ACC112 (cell line): Measurements from ENCODE around the gene LTBP2.

Experiments
- H2AFZ ChIP-seq: fragments of 200-600 bp; sonication (generic); one replicate; pipeline ENCODE4 v1.6.0; 2017; ENCODE audit warnings: antibody characterized with exemption, low read length; ENCODE audit not compliant: unreplicated experiment
- H3K27ac ChIP-seq: fragments of 200-600 bp; sonication (generic); 2 replicates; pipeline ENCODE4 v1.5.1; 2014; ENCODE audit warnings: low read depth, mild to moderate bottlenecking, antibody characterized with exemption, low read length, moderate library complexity
- H3K27me3 ChIP-seq: fragments of 200-600 bp; sonication (generic); 2 replicates; pipeline ENCODE4 v1.6.1; 2014; ENCODE audit warnings: mild to moderate bottlenecking, antibody characterized with exemption, low read length, moderate library complexity, mixed read lengths; ENCODE audit not compliant: insufficient read depth
- H3K36me3 ChIP-seq: fragments of 200-600 bp; sonication (generic); 2 replicates; pipeline ENCODE4 v1.6.1; 2016; ENCODE audit warnings: mild to moderate bottlenecking, antibody characterized with exemption, low read length, moderate library complexity, mixed read lengths; ENCODE audit not compliant: insufficient read depth
- H3K4me1 ChIP-seq: fragments of 200-600 bp; sonication (generic); one replicate; pipeline ENCODE4 v1.6.1; 2016; ENCODE audit warnings: low read length, mixed read lengths; ENCODE audit not compliant: insufficient read depth, unreplicated experiment, control insufficient read depth
- H3K4me3 ChIP-seq: fragments of 200-600 bp; sonication (generic); 2 replicates; pipeline ENCODE4 v1.5.1; 2014; ENCODE audit warnings: mild to moderate bottlenecking, low read depth, low read length
- H3K79me2 ChIP-seq: fragments of 200-600 bp; sonication (generic); one replicate; pipeline ENCODE4 v1.6.0; 2016; ENCODE audit warnings: low read length; ENCODE audit not compliant: control insufficient read depth, unreplicated experiment, insufficient read depth

LTBP2 gene

DNA sequence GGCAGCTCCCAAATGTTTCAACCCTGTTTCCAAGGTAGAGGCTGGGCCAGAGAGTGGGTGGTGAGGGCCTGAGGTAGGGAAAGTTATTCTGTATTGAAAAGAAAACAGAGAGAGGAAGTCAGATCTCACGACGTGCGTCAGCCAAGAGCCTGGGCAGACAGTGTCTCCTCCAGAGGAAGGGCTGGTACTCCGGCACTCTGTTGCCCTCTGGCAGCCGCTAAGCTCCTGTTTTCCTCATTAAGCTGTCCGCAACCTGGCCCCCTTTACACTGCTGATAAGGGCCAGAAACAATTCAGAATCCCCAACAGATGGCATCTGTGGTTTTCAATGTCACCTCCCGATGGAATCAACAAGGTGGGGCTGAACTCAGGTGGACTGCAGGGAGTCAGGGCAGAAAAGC, 26.0 kb upstream of the LTBP2 start:
- Histone ChIP-seq H3K27me3 (no peaks in the 10 kb centered on the region), H3K36me3 (no peaks in the 10 kb centered on the region), H3K4me3 (no peak overlapping the region), H3K79me2 (no peaks in the 10 kb centered on the region), H2AFZ (no peak overlapping the region), H3K4me1 (peaks cover 7% of the 10 kb centered on the region), H3K27ac (no peak overlapping the region)

DNA sequence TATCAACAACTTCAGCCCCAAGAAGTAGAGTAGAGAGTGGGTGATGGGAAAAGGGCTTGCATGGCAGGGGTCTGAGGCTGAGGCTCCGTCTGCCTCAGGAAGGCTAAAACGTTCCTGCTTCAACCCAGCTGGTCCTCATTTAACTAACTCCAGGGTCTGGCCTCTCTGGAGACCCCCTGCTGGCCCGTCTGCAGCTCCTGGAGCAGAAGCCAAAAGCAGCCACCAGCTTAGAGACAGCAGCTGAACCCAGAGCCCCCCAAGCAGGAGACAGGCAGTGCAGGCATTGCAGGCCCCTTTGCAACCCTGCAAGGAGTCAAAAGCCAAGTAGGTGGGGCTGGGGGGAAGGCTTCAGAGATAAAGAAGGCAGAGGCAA, 25.1 kb upstream of the LTBP2 start:
- H3K27ac ChIP-seq = no peak overlapping the region
- no peak overlapping the region for H3K4me3 ChIP-seq
- H2AFZ ChIP-seq = no peak overlapping the region
- H3K4me1 ChIP-seq = peaks cover 7% of the 10 kb centered on the region
- no peaks in the 10 kb centered on the region for H3K36me3 ChIP-seq
- no peaks in the 10 kb centered on the region for H3K79me2 ChIP-seq
- H3K27me3 ChIP-seq = no peaks in the 10 kb centered on the region

DNA sequence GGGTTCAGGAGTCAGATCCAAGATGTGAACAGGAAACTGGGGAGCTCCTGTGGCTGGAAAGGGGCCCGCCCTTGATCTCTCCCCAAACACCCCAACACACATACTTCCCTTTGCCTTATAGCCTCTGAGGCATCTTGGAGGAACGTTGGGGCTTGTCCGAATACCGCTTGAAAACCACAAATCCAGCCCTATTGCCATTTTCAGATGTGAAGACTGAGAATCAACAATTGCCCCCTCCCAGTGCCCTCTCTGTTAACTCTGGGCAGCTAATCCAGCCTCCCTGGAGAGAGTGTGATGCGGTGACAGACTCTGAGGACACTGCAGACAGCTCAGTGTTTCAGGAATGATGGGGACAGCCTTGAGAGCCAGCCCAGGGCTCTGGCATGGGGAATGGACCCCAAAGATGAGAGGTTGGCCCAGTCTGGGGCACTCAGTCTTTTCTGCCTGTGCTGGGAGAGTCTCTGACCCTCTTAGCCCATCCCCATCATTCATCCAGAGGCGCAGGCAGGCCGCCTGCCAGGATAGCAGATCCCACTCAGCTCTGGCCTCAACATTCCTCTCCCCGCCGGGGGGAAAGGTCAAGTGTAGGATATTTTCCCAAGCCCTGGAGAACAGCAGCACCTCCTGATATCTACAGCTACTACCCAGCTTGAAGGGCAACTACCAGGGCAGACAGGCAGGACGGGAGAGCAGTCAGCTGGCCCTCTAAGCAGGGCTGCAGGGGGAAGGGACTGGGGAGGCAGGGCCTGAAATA, 24.6 kb upstream of the LTBP2 start:
- Histone ChIP-seq H3K79me2 (no peaks in the 10 kb centered on the region), H2AFZ (no peak overlapping the region), H3K4me1 (peaks cover 7% of the 10 kb centered on the region), H3K36me3 (no peaks in the 10 kb centered on the region), H3K27ac (no peak overlapping the region), H3K4me3 (no peak overlapping the region), H3K27me3 (no peaks in the 10 kb centered on the region)

DNA sequence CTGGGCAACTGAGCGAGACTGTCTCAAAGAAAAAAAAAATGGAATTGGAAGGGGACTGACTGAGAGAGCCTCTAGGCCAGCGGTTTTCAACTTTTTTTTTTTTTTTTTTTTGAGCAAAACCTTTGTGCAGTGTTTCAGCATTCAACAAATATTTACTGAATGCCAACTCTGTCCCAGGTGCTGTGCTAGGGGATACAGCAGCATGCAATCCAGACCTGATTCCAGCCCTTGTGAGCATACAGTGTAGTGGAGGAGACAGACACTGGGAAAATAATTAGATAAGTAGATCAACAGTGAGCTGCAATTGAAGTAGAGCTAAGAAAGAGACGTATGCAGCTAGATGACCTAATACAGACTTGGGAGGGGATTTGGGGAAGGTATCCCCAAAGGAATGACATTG, 23.8 kb upstream of the LTBP2 start:
- Histone ChIP-seq H3K79me2 (no peaks in the 10 kb centered on the region), H2AFZ (no peak overlapping the region), H3K4me1 (peaks cover 7% of the 10 kb centered on the region), H3K27me3 (no peaks in the 10 kb centered on the region), H3K27ac (no peak overlapping the region), H3K4me3 (no peak overlapping the region), H3K36me3 (no peaks in the 10 kb centered on the region)

DNA sequence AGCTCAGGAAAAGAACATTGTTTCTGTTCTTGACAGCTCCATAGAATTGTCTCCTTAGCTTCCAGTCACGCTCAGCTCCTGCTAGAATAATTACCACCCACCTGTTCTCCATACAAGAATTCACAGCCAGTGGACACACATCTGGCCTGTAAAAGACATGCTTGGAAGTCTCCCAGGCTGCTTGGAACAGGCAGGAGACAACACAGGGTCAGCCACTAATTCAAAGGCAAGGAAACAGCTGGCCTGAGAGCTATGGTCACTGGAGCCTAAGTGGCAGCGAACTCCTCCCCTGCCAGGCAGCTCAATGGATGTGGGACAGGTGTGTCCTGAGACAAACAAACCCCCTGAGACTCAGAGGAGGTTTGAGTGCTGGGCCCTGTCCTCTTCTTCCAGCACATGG, 22.9 kb upstream of the LTBP2 start:
- Histone ChIP-seq H3K27ac (no peak overlapping the region), H3K27me3 (no peaks in the 10 kb centered on the region), H2AFZ (no peak overlapping the region), H3K4me3 (no peak overlapping the region), H3K79me2 (no peaks in the 10 kb centered on the region), H3K36me3 (no peaks in the 10 kb centered on the region), H3K4me1 (peaks cover 7% of the 10 kb centered on the region)

DNA sequence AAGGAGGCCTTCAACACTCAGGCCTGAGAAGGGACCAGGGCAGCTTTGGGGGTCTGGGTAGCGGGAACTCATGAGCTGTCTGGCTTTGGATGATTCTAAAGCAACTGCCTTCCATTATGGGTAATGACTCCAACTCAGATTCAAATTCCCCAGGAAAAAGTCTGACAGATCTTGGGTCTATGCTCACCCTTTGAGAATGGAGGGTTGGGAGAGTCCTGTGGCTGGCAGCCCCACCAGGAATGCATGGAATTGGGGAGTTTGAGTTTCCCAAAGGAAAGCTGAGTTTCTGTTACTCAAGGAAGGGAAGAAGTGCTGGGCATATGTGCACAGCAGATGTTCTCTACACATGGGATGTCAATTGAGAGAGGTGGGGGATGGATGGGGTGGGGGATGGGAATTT, 22.4 kb upstream of the LTBP2 start:
- H3K36me3 ChIP-seq = no peaks in the 10 kb centered on the region
- no peaks in the 10 kb centered on the region for H3K27me3 ChIP-seq
- no peak overlapping the region for H3K4me3 ChIP-seq
- no peaks in the 10 kb centered on the region for H3K79me2 ChIP-seq
- no peak overlapping the region for H3K27ac ChIP-seq
- peaks cover 7% of the 10 kb centered on the region for H3K4me1 ChIP-seq
- no peak overlapping the region for H2AFZ ChIP-seq

DNA sequence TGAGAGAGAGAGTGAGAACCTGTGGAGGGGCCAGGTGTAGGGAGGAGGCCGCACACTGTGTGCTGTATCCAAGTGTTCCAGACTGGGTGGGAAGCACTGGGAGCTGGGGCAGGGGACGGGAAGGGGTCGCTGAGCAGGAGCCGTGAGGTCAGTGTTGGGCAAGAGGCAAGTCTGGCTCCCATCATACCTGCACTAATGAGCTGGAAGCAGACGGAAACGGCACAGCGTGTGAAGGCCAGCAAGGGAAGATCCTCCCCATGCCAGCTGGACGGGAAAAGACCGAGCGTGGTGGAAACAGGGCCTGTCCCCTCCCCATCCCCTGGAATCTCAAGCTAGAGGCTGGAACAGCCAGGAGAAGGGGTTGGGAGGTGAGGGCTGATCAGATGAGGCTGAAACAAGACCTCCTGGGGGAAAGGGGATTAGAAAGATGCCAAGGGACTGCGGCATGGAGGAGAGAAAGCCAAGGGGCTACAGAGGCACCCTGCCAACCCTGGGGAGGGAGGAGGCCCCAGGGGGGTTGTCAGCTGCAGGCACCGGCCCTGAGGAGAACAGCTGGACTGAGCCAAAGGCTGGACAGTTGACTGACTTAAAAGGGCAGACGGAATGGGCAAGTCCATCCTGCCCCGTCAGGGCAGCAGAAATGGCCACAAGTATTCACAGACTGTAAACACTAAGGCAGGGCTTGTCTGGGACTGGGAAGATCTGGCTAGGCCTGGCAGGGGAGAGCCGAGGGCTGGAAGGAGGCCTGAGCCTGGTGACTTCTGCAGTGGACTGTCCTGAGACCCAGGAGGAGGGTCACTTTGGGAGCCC, 19.0 kb upstream of the LTBP2 start:
- Histone ChIP-seq H3K4me1 (no peaks in the 10 kb centered on the region), H2AFZ (no peak overlapping the region), H3K27me3 (no peaks in the 10 kb centered on the region), H3K36me3 (no peaks in the 10 kb centered on the region), H3K4me3 (no peak overlapping the region), H3K79me2 (no peaks in the 10 kb centered on the region), H3K27ac (no peak overlapping the region)

DNA sequence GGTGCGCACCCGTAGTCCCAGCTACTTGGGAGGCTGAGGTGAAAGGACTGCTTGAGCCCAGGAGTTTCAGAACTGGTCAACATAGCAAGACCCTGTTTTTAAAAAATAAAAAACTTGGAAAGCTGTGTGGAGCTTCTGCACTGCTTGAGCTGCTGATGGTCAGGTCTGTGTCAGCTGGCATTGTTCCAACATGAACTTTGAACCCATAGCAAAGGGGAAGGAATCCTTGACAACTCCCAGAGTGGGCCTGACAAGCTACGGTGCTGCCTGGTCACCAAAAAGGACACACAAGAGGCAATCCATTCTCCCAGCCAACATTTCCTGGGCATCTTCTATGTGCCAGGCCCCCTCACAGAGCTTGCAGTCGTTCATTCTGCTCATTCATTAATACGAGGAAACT, 16.4 kb upstream of the LTBP2 start:
- no peak overlapping the region for H2AFZ ChIP-seq
- H3K4me3 ChIP-seq = no peak overlapping the region
- no peak overlapping the region for H3K27ac ChIP-seq
- no peaks in the 10 kb centered on the region for H3K79me2 ChIP-seq
- no peaks in the 10 kb centered on the region for H3K27me3 ChIP-seq
- H3K36me3 ChIP-seq = no peaks in the 10 kb centered on the region
- no peaks in the 10 kb centered on the region for H3K4me1 ChIP-seq

DNA sequence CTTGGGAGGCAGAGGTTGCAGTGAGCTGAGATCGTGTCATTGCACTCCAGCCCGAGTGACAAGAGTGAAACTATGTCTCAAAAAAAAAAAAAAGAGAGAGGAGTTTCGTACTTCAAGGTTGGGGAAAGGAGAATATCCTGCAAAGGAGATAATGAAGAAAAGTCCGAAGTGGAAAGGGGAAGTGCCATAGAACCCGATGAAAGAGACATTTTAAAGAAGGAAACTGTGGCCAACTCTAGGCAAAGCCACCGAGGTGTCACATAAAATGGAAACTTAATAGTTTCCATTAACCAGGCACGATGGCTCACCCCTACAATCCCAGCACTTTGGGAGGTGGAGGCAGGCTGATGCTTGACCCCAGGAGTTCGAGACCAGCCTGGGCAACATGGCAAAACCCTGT, 15.0 kb upstream of the LTBP2 start:
- H3K27me3 ChIP-seq = no peaks in the 10 kb centered on the region
- H3K4me1 ChIP-seq = no peaks in the 10 kb centered on the region
- H3K36me3 ChIP-seq = no peaks in the 10 kb centered on the region
- H3K79me2 ChIP-seq = no peaks in the 10 kb centered on the region
- H3K4me3 ChIP-seq = no peak overlapping the region
- H2AFZ ChIP-seq = no peak overlapping the region
- no peak overlapping the region for H3K27ac ChIP-seq

DNA sequence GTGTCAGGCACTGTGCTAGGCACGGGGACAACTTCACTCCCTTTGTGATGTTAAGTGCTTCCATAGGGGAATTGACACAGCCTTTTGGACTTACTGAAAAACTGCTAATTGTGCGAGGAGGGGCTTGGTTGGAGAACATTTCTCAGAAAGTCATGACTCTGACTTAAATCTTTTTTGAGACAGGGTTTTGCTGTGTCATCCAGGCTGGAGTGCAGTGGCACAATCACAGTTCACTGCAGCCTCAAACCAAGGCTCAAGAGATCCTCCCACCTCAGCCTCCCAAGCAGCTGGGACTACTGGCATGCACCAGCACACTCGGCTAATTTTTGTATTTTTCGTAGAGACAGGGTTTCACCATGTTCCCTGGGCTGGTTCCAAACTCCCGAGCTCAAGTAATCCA, 10.2 kb upstream of the LTBP2 start:
- no peak overlapping the region for H3K27ac ChIP-seq
- H3K79me2 ChIP-seq = no peaks in the 10 kb centered on the region
- peaks cover 42% of the 10 kb centered on the region for H3K4me1 ChIP-seq
- no peak overlapping the region for H2AFZ ChIP-seq
- H3K4me3 ChIP-seq = no peak overlapping the region
- H3K27me3 ChIP-seq = no peaks in the 10 kb centered on the region
- H3K36me3 ChIP-seq = no peaks in the 10 kb centered on the region

DNA sequence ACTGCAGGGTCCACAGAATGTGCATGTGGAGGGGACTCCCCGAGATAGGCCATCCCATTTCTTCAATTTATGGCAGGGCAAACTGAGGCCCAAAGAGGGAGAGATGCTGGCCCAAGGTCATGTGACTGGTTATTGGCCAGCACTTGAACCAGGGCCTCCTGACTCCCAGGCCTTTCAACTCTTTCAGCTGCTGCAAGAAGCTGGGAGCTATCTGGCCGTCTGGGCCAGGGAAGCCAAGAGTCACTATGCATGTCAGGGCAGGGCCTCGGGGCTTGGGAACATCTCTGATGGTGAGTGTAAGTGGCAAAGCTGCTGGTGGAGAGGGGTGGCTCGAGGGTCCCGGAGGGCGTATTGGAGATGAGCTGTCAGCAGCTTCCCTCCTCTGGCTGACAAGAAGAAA, 9.5 kb upstream of the LTBP2 start:
- H3K27me3 ChIP-seq = no peaks in the 10 kb centered on the region
- no peaks in the 10 kb centered on the region for H3K79me2 ChIP-seq
- H3K4me1 ChIP-seq = peaks cover 49% of the 10 kb centered on the region
- H3K36me3 ChIP-seq = no peaks in the 10 kb centered on the region
- no peak overlapping the region for H3K27ac ChIP-seq
- H2AFZ ChIP-seq = no peak overlapping the region
- H3K4me3 ChIP-seq = no peak overlapping the region
